OCI-LY1 (cell line): ENCODE measurements around the gene MBNL2.

Source experiments
- H2AFZ ChIP-seq: fragments of 200-600 bp; sonication (generic), shearing (Covaris generic); 2 replicates; pipeline ENCODE4 v1.6.0; 2014; ENCODE audit warnings: antibody characterized with exemption, mild to moderate bottlenecking, low read length
- H3F3A ChIP-seq: fragments of 200-600 bp; sonication (generic), shearing (Covaris generic); 2 replicates; pipeline ENCODE4 v1.6.0; 2014; ENCODE audit warnings: mild to moderate bottlenecking, antibody characterized with exemption, low read length, moderate library complexity; ENCODE audit not compliant: insufficient read depth
- H3K27ac ChIP-seq: fragments of 200-600 bp; sonication (generic); 2 replicates; pipeline ENCODE4 v1.5.1; 2014; ENCODE audit warnings: low read length, mixed run types, mild to moderate bottlenecking, low read depth; ENCODE audit not compliant: poor library complexity, severe bottlenecking
- H3K27me3 ChIP-seq: fragments of 200-600 bp; sonication (generic); 2 replicates; pipeline ENCODE4 v1.6.0; 2014; ENCODE audit warnings: antibody characterized with exemption, mild to moderate bottlenecking, low read length, moderate library complexity; ENCODE audit not compliant: insufficient read depth
- H3K36me3 ChIP-seq: fragments of 200-600 bp; sonication (generic); 2 replicates; pipeline ENCODE4 v1.6.1; 2014; ENCODE audit warnings: mild to moderate bottlenecking, antibody characterized with exemption, low read length, moderate library complexity, mixed read lengths; ENCODE audit not compliant: insufficient read depth
- H3K4me1 ChIP-seq: fragments of 200-600 bp; sonication (generic); 2 replicates; pipeline ENCODE4 v1.5.1; 2014; ENCODE audit warnings: mild to moderate bottlenecking, low read length, moderate library complexity; ENCODE audit not compliant: insufficient read depth, severe bottlenecking
- H3K4me2 ChIP-seq: fragments of 200-600 bp; sonication (generic), shearing (Covaris generic); 2 replicates; pipeline ENCODE4 v1.6.1; 2014; ENCODE audit warnings: low read length
- H3K4me3 ChIP-seq: fragments of 200-600 bp; sonication (generic); 2 replicates; pipeline ENCODE4 v1.5.1; 2014; ENCODE audit warnings: low read length, low read depth, mild to moderate bottlenecking, mixed read lengths; ENCODE audit not compliant: poor library complexity, severe bottlenecking
- H3K79me2 ChIP-seq: fragments of 200-600 bp; shearing (Covaris generic); 2 replicates; pipeline ENCODE4 v1.6.1; 2016; ENCODE audit warnings: mixed run types, low read length, mixed read lengths; ENCODE audit not compliant: insufficient read depth
- H3K9ac ChIP-seq: fragments of 200-600 bp; sonication (generic), shearing (Covaris generic); 2 replicates; pipeline ENCODE4 v1.6.1; 2014; ENCODE audit warnings: mild to moderate bottlenecking, low read length, mixed read lengths
- H3K9me2 ChIP-seq: fragments of 200-600 bp; sonication (generic), shearing (Covaris generic); 2 replicates; pipeline ENCODE4 v1.6.1; 2014; ENCODE audit warnings: low read depth, mild to moderate bottlenecking, low read length, mixed read lengths
- H3K9me3 ChIP-seq: fragments of 200-600 bp; shearing (Covaris generic); 2 replicates; pipeline ENCODE4 v1.6.1; 2014; ENCODE audit warnings: low read length, mixed read lengths
- H4K20me1 ChIP-seq: fragments of 200-600 bp; sonication (generic), shearing (Covaris generic); 2 replicates; pipeline ENCODE4 v1.6.0; 2016; ENCODE audit warnings: mild to moderate bottlenecking, low read length; ENCODE audit not compliant: insufficient read depth
- CTCF ChIP-seq: fragments of 200-600 bp; sonication (generic), shearing (Covaris generic); IDR thresholded peaks from 2 replicates; pipeline ENCODE4 v1.5.1; 2017; ENCODE audit warnings: mild to moderate bottlenecking, antibody characterized with exemption, low read length, moderate library complexity, mixed read lengths
- EZH2 ChIP-seq: fragments of 200-600 bp; sonication (generic), shearing (Covaris generic); IDR thresholded peaks from 2 replicates; pipeline ENCODE4 v1.8.0; 2017; ENCODE audit warnings: borderline replicate concordance, mixed run types, mild to moderate bottlenecking, antibody characterized with exemption, low read length, moderate library complexity, mixed read lengths

MBNL2 gene

GRCh38 chr13:97423300-97424045 is 201.3 kb downstream of the MBNL2 start:
- no peaks in the 10 kb centered on the region for H3K4me1 ChIP-seq
- TF ChIP-seq EZH2, result no peak
- TF ChIP-seq CTCF, result no peak
- no peaks in the 10 kb centered on the region for H4K20me1 ChIP-seq
- H3K36me3 ChIP-seq, result no peaks in the 10 kb centered on the region
- no peaks in the 10 kb centered on the region for H3F3A ChIP-seq
- H2AFZ ChIP-seq, result no peak overlapping the region
- H3K9ac ChIP-seq, result no peak overlapping the region
- no peak overlapping the region for H3K27ac ChIP-seq
- H3K9me2 ChIP-seq, result no peaks in the 10 kb centered on the region
- no peaks in the 10 kb centered on the region for H3K79me2 ChIP-seq
- H3K4me2 ChIP-seq, result no peak overlapping the region
- H3K9me3 ChIP-seq, result no peaks in the 10 kb centered on the region
- no peak overlapping the region for H3K4me3 ChIP-seq
- no peaks in the 10 kb centered on the region for H3K27me3 ChIP-seq

- Histone ChIP-seq H3K4me3 (no peak overlapping the region), H3K9ac (no peak overlapping the region), H3K9me3 (no peaks in the 10 kb centered on the region), H3K36me3 (no peaks in the 10 kb centered on the region), H4K20me1 (no peaks in the 10 kb centered on the region), H3K27ac (no peak overlapping the region), H3K9me2 (no peaks in the 10 kb centered on the region), H2AFZ (no peak overlapping the region), H3K4me1 (no peaks in the 10 kb centered on the region), H3K27me3 (no peaks in the 10 kb centered on the region), H3K4me2 (no peak overlapping the region), H3K79me2 (no peaks in the 10 kb centered on the region), H3F3A (no peaks in the 10 kb centered on the region)
- TF ChIP-seq CTCF (no peak), EZH2 (no peak)
Observed at GRCh38 chr13:97425590-97425989, 203.5 kb downstream of the MBNL2 start.

GRCh38 chr13:97426695-97427094 is 204.6 kb downstream of the MBNL2 start:
- TF ChIP-seq EZH2 (no peak), CTCF (no peak)
- H3K27me3 ChIP-seq, result no peaks in the 10 kb centered on the region
- H3K4me3 ChIP-seq, result no peak overlapping the region
- H3K36me3 ChIP-seq, result no peaks in the 10 kb centered on the region
- no peak overlapping the region for H3K9ac ChIP-seq
- H3K27ac ChIP-seq, result no peak overlapping the region
- peaks cover 3% of the 10 kb centered on the region; the same call in 1 of the 2 replicates for H3K9me3 ChIP-seq
- H3K9me2 ChIP-seq, result no peaks in the 10 kb centered on the region
- no peaks in the 10 kb centered on the region for H3F3A ChIP-seq
- no peaks in the 10 kb centered on the region for H3K79me2 ChIP-seq
- H3K4me1 ChIP-seq, result peaks cover 3% of the 10 kb centered on the region
- no peak overlapping the region for H3K4me2 ChIP-seq
- H4K20me1 ChIP-seq, result no peaks in the 10 kb centered on the region
- H2AFZ ChIP-seq, result no peak overlapping the region
